NCI-H69 (cell line): ENCODE results near the gene AKAP6.
"Not testable (repeated sequence)": the region's sequence is repeated elsewhere in the genome, so short reads cannot be mapped to it uniquely, and the experiment has no call there.

Experiments used
- DNase-seq: peaks from one replicate; lab custom pipeline; 2025; lab: John Stamatoyannopoulos, UW

The AKAP6 gene

GRCh38 chr14:32756173-32756572 lies 427.1 kb downstream of the AKAP6 start:
- no peak for DNase-seq

- no peak for DNase-seq
Measured at GRCh38 chr14:32756775-32757174, 427.7 kb downstream of the AKAP6 start.

GRCh38 chr14:32757568-32757967 lies 428.5 kb downstream of the AKAP6 start:
- DNase-seq, result no peak

GRCh38 chr14:32761381-32761968 lies 432.4 kb downstream of the AKAP6 start:
- no peak for DNase-seq

- DNase-seq, result no peak
Measured at GRCh38 chr14:32762886-32763285, 433.8 kb downstream of the AKAP6 start.

GRCh38 chr14:32763673-32764072 lies 434.6 kb downstream of the AKAP6 start:
- DNase-seq, result no peak

GRCh38 chr14:32764131-32764530 lies 435.0 kb downstream of the AKAP6 start:
- DNase-seq, result no peak

GRCh38 chr14:32770422-32770821 lies 441.3 kb downstream of the AKAP6 start:
- DNase-seq, result no peak

GRCh38 chr14:32774214-32774613 lies 445.1 kb downstream of the AKAP6 start:
- DNase-seq, result no peak

GRCh38 chr14:32779840-32780239 lies 450.7 kb downstream of the AKAP6 start:
- no peak for DNase-seq

GRCh38 chr14:32784405-32784804 lies 455.3 kb downstream of the AKAP6 start:
- no peak for DNase-seq

- no peak for DNase-seq
Measured at GRCh38 chr14:32785585-32785984, 456.5 kb downstream of the AKAP6 start.

GRCh38 chr14:32786886-32787285 lies 457.8 kb downstream of the AKAP6 start:
- DNase-seq, result peak; percentile 48

GRCh38 chr14:32793033-32793432 lies 463.9 kb downstream of the AKAP6 start:
- not testable (repeated sequence) for DNase-seq

GRCh38 chr14:32800320-32800719 lies 471.2 kb downstream of the AKAP6 start:
- DNase-seq, result no peak

GRCh38 chr14:32802295-32802694 lies 473.2 kb downstream of the AKAP6 start:
- DNase-seq, result no peak

GRCh38 chr14:32805979-32806378 lies 476.9 kb downstream of the AKAP6 start:
- DNase-seq, result no peak

GRCh38 chr14:32808644-32809043 lies 479.5 kb downstream of the AKAP6 start:
- DNase-seq, result peak; percentile 55

GRCh38 chr14:32809255-32809654 lies 480.2 kb downstream of the AKAP6 start:
- peak; percentile 45 for DNase-seq

- DNase-seq, result no peak
Measured at GRCh38 chr14:32813401-32813800, 484.3 kb downstream of the AKAP6 start.

- no peak for DNase-seq
Measured at GRCh38 chr14:32814721-32815120, 485.6 kb downstream of the AKAP6 start.

- no peak for DNase-seq
Measured at GRCh38 chr14:32816588-32816987, 487.5 kb downstream of the AKAP6 start.

- no peak for DNase-seq
Measured at GRCh38 chr14:32817780-32818179, 488.7 kb downstream of the AKAP6 start.

- DNase-seq, result no peak
Measured at GRCh38 chr14:32818581-32818980, 489.5 kb downstream of the AKAP6 start.

GRCh38 chr14:32820181-32820580 lies 491.1 kb downstream of the AKAP6 start:
- no peak for DNase-seq
